ENCODE data around the gene LSM14A. TPM values are rescaled to one million over a fixed set of nuclear protein-coding genes. Genes with fewer than 3 reads are reported as not detected.
A peak's percentile ranks its signal among the peaks of the same experiment; 100 is the strongest.

Gene LSM14A
- total and polyA plus RNA-seq, 9 of the 15 experiments (the other 6 are each of a cell fraction or from before 2014, with no cell fraction given), result 19.5 to 150 (median 95.1) TPM

- no peak for TF ChIP-seq EHMT2 (IDR thresholded peaks at IDR 0.05)
- peak; percentile 83 for TF ChIP-seq L3MBTL2 (IDR thresholded peaks at IDR 0.05)
- peak; percentile 96 for TF ChIP-seq CEBPB (tag; IDR thresholded peaks at IDR 0.05)
- TF ChIP-seq ARID4B (CRISPR knock-in tag; IDR thresholded peaks at IDR 0.05), result no peak
- no peak for TF ChIP-seq PCBP1 (IDR thresholded peaks at IDR 0.05; ENCODE audit: low read depth, low read length, poor library complexity, severe bottlenecking)
- no peak for TF ChIP-seq NR2F6 (CRISPR knock-in tag; IDR thresholded peaks at IDR 0.05)
- TF ChIP-seq TEAD2 (tag; IDR thresholded peaks at IDR 0.05), result 0 out of 2 replicates have a peak, but pooled peaks have one; percentile 64
- TF ChIP-seq NR4A1 (CRISPR knock-in tag; IDR thresholded peaks at IDR 0.05), result no peak
- peak; percentile 49; the same call in 1 of the 2 replicates for TF ChIP-seq NR4A1 (tag; IDR thresholded peaks at IDR 0.05)
- no peak for TF ChIP-seq CCNT2 (IDR thresholded peaks at IDR 0.05; ENCODE audit: borderline replicate concordance, extremely low read depth, insufficient read length, low read depth, low read length)
- no peak for TF ChIP-seq ZFP30 (CRISPR knock-in tag; IDR thresholded peaks at IDR 0.05; ENCODE audit: borderline replicate concordance)
- TF ChIP-seq FOXK1 (CRISPR knock-in tag; IDR thresholded peaks at IDR 0.05; ENCODE audit: borderline replicate concordance), result 0 out of 2 replicates have a peak, but pooled peaks have one; percentile 55
- TF ChIP-seq NFIC (IDR thresholded peaks at IDR 0.05), result no peak
- TF ChIP-seq CEBPG (CRISPR knock-in tag; IDR thresholded peaks at IDR 0.05), result peak; percentile 68; the same call in 1 of the 2 replicates
- peak; percentile 73 to 94 for TF ChIP-seq CEBPG (tag; conservative IDR thresholded peaks at IDR 0.05 in 1 of 2, IDR thresholded peaks at IDR 0.05 in 1 of 2)
- no peak for TF ChIP-seq U2AF2 (optimal IDR thresholded peaks at IDR 0.05; ENCODE audit: low read depth, low read length)
- no peak for TF ChIP-seq FOXM1 (IDR thresholded peaks at IDR 0.05; ENCODE audit: low read depth)
- TF ChIP-seq FOXM1 (CRISPR knock-in tag; IDR thresholded peaks at IDR 0.05; ENCODE audit: low read depth), result no peak
- TF ChIP-seq COPS2 (conservative IDR thresholded peaks at IDR 0.05), result no peak
- no peak for TF ChIP-seq TCF15 (CRISPR knock-in tag; IDR thresholded peaks at IDR 0.05)
- TF ChIP-seq SIN3A (IDR thresholded peaks at IDR 0.05; ENCODE audit: borderline replicate concordance in 2 of 2, control insufficient read depth in 1 of 2, low read depth in 2 of 2, low read length in 2 of 2), result 0 out of 4 replicates have a peak, but pooled peaks of 1 of the 2 experiments have one; percentile 36
- TF ChIP-seq NRF1 (conservative IDR thresholded peaks at IDR 0.05 in 1 of 2, IDR thresholded peaks at IDR 0.05 in 1 of 2), result no peak
- peak; percentile 21; the same call in 1 of the 2 replicates for TF ChIP-seq TEAD4 (IDR thresholded peaks at IDR 0.05; ENCODE audit: low read length)
- no peak for TF ChIP-seq TEAD4 (CRISPR knock-in tag; IDR thresholded peaks at IDR 0.05; ENCODE audit: borderline replicate concordance)
Observed at GRCh38 chr19:34173193-34173956, 1.1 kb downstream of the LSM14A start (continued).

All from K562 (cell line).